HEK293 (cell line): ENCODE results near the gene CCNG1.

Source experiments
- CTCF ChIA-PET: fragments of 350-600 bp; formaldehyde crosslinking; extraction: SDS; loops from one replicate; lab custom pipeline; 2021; ENCODE audit warnings: antibody characterized with exemption; lab: Yijun Ruan, JAX
- POLR2A ChIA-PET: fragments of 300-600 bp; formaldehyde crosslinking; extraction: SDS; loops from one replicate; lab custom pipeline; 2020; ENCODE audit warnings: antibody characterized with exemption, inconsistent platforms; lab: Yijun Ruan, JAX
- H3K27ac ChIP-seq: fragments of 200-500 bp; sonication (Bioruptor generic); 2 replicates; pipeline ENCODE4 v1.5.1; 2014; ENCODE audit warnings: low read depth, low read length, control low read depth, inconsistent platforms; ENCODE audit errors: extremely low read depth
- H3K36me3 ChIP-seq, 2 experiments: fragments of 200-500 bp in 1 of 2; sonication (Bioruptor generic) in 1 of 2; 1 replicate in 1 of 2; 2 replicates in 1 of 2; pipeline ENCODE4 v1.5.1; 2014 to 2017; ENCODE audit warnings: inconsistent platforms in 2 of 2, low read length in 2 of 2; ENCODE audit not compliant: control insufficient read depth in 2 of 2, insufficient read depth in 1 of 2
- H3K4me1 ChIP-seq: fragments of 200-500 bp; sonication (Bioruptor generic); 2 replicates; pipeline ENCODE4 v1.5.1; 2014; ENCODE audit warnings: mild to moderate bottlenecking, low read length, inconsistent platforms; ENCODE audit not compliant: control insufficient read depth, insufficient read depth
- H3K4me3 ChIP-seq: 2 replicates; pipeline ENCODE4 v1.5.1; 2011; ENCODE audit warnings: low read depth, mild to moderate bottlenecking, control low read depth, low read length, moderate library complexity
- H3K9me3 ChIP-seq: fragments of 200-500 bp; sonication (Bioruptor generic); 2 replicates; pipeline ENCODE4 v1.5.1; 2014; ENCODE audit warnings: low read depth, low read length, inconsistent platforms; ENCODE audit not compliant: control insufficient read depth, insufficient read depth
- BCL11B ChIP-seq: fragments of 450-650 bp; formaldehyde crosslinking; IDR thresholded peaks from 2 replicates; pipeline ENCODE4 v1.5.1; 2016; ENCODE audit warnings: low read depth, missing biosample characterization, missing genetic modification characterization
- KLF8 ChIP-seq: fragments of 450-650 bp; formaldehyde crosslinking; IDR thresholded peaks from 2 replicates; pipeline ENCODE4 v1.5.1; 2016; ENCODE audit warnings: missing biosample characterization, missing genetic modification characterization
- REPIN1 ChIP-seq: fragments of 450-650 bp; formaldehyde crosslinking; IDR thresholded peaks from 2 replicates; pipeline ENCODE4 v1.5.1; 2017; ENCODE audit warnings: missing biosample characterization, missing genetic modification characterization, low read depth
- SP7 ChIP-seq: fragments of 450-650 bp; formaldehyde crosslinking; IDR thresholded peaks from 2 replicates; pipeline ENCODE4 v1.5.1; 2016; ENCODE audit warnings: missing biosample characterization, missing genetic modification characterization
- WT1 ChIP-seq: fragments of 450-650 bp; formaldehyde crosslinking; IDR thresholded peaks from 2 replicates; pipeline ENCODE4 v1.5.1; 2016; ENCODE audit warnings: missing biosample characterization, missing genetic modification characterization
- YY1 ChIP-seq: fragments of 450-650 bp; formaldehyde crosslinking; IDR thresholded peaks from 2 replicates; pipeline ENCODE4 v1.5.1; 2018; ENCODE audit warnings: missing biosample characterization, missing genetic modification characterization
- ZFP3 ChIP-seq: fragments of 450-650 bp; formaldehyde crosslinking; IDR thresholded peaks from 2 replicates; pipeline ENCODE4 v1.5.1; 2016; ENCODE audit warnings: low read depth, missing biosample characterization, missing genetic modification characterization
- ZIC2 ChIP-seq: fragments of 450-650 bp; formaldehyde crosslinking; IDR thresholded peaks from 2 replicates; pipeline ENCODE4 v1.5.1; 2016; ENCODE audit warnings: missing biosample characterization, missing genetic modification characterization
- ZNF114 ChIP-seq: fragments of 450-650 bp; formaldehyde crosslinking; IDR thresholded peaks from 2 replicates; pipeline ENCODE4 v1.5.0; 2017; ENCODE audit warnings: missing biosample characterization, missing genetic modification characterization
- ZNF324 ChIP-seq: fragments of 450-650 bp; formaldehyde crosslinking; IDR thresholded peaks from 2 replicates; pipeline ENCODE4 v1.5.1; 2016; ENCODE audit warnings: missing biosample characterization, missing genetic modification characterization
- ZNF621 ChIP-seq: fragments of 450-650 bp; formaldehyde crosslinking; IDR thresholded peaks from 2 replicates; pipeline ENCODE4 v1.5.1; 2017; ENCODE audit warnings: missing biosample characterization, missing genetic modification characterization
- ZNF664 ChIP-seq: fragments of 450-650 bp; formaldehyde crosslinking; IDR thresholded peaks from 2 replicates; pipeline ENCODE4 v1.5.1; 2016; ENCODE audit warnings: missing biosample characterization, missing genetic modification characterization
- TF ChIP-seq, protein P1 (sequence below): fragments of 450-650 bp; formaldehyde crosslinking; IDR thresholded peaks from 2 replicates; pipeline ENCODE4 v1.5.1; 2016; ENCODE audit warnings: missing biosample characterization, missing genetic modification characterization
- TF ChIP-seq, protein P2 (sequence below): fragments of 450-650 bp; IDR thresholded peaks from 2 replicates; pipeline ENCODE4 v1.5.1; 2018; ENCODE audit warnings: missing biosample characterization, mild to moderate bottlenecking, missing genetic modification characterization
- TF ChIP-seq, protein P3 (sequence below): fragments of 450-650 bp; IDR thresholded peaks from 2 replicates; pipeline ENCODE4 v1.5.1; 2018; ENCODE audit warnings: missing biosample characterization, missing genetic modification characterization

CCNG1 gene

DNA sequence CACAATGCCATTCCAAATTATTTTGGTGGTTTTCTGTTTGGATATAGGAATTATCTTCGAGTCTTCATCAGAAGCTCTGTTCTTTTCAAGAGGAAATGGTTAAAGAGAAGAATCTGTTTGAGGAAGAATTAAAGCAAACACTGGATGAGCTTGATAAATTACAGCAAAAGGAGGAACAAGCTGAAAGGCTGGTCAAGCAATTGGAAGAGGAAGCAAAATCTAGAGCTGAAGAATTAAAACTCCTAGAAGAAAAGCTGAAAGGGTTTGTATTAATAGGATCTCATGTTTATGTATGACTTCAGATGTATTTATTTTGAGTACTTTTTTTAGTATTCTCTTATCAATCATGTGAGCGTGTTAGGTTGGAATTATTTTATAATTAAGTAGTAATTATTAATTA is 38.0 kb downstream of the CCNG1 start:
- H3K36me3 ChIP-seq, result peaks cover 81 to 88% of the 10 kb centered on the region in 2 experiments
- ChIA-PET CTCF (interaction anchor here (1.2 to 2.5 kb wide), 3 partner anchors 10 to 43 kb away, joined by 3 to 7 read pairs (median 5); no protein-coding TSS in a partner anchor), POLR2A (interaction anchor here (1.6 kb wide), 1 partner anchor 15 kb away, joined by 4 read pairs; the partner anchor contains the start of genes HMMR and NUDCD2)
- H3K4me1 ChIP-seq, result no peaks in the 10 kb centered on the region
- H3K9me3 ChIP-seq, result no peaks in the 10 kb centered on the region
- no peak overlapping the region for H3K27ac ChIP-seq
- no peak for TF ChIP-seq ZNF621 (tag by site-specific recombination)
- no peak for TF ChIP-seq YY1 (tag by site-specific recombination)
- H3K4me3 ChIP-seq, result no peak overlapping the region

DNA sequence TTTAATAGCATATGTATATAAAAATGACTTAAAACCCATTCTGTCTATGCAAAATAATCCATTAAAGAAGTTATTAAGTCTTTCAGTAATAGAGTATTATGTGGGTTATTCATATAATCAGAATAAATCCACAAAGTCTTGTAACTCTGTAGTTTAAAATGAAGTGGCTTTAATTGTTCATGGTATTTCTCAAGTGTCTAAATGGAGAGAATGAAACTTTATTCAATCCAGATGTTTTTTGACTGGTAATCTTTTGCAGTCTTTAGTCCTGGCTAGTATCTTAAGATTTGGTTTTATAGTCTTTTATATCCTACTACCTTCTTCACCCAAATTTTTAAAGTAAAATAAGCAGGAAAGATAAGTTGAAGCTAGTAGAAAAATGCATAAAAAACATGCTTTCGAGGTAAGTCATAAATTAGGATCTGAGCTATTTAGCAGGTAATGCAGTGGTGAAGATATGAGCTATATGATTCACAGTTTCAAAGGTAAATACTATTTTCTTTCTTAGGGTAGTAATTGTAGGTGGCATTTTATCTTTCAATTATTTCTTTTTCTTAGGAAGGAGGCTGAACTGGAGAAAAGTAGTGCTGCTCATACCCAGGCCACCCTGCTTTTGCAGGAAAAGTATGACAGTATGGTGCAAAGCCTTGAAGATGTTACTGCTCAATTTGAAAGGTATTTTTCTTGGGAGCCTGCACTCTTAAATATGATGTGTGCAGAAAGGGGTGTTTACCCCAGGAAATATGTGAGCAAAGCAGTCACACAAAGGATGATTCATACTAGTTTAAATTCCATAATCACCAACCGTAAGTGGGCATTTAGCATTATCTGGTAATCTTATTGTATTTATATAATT is 41.0 kb downstream of the CCNG1 start:
- H3K27ac ChIP-seq, result no peak overlapping the region
- ChIA-PET POLR2A (interaction anchor here (1.7 kb wide), 1 partner anchor 18 kb away, joined by 6 read pairs; the partner anchor contains the start of genes HMMR and NUDCD2), CTCF (interaction anchor here (0.6 kb wide), 1 partner anchor 418 kb away, joined by 4 read pairs; no protein-coding TSS in a partner anchor)
- no peaks in the 10 kb centered on the region for H3K9me3 ChIP-seq
- no peak overlapping the region for H3K4me3 ChIP-seq
- H3K36me3 ChIP-seq, result peaks cover 59 to 83% of the 10 kb centered on the region in 2 experiments
- TF ChIP-seq ZFP3 (tag by site-specific recombination) (no peak), REPIN1 (tag by site-specific recombination) (no peak), ZIC2 (tag by site-specific recombination) (no peak), WT1 (tag by site-specific recombination) (no peak), ZNF324 (tag by site-specific recombination) (no peak), BCL11B (no peak), ZNF664 (tag by site-specific recombination) (no peak), KLF8 (no peak)
- TF ChIP-seq, protein P1, sequence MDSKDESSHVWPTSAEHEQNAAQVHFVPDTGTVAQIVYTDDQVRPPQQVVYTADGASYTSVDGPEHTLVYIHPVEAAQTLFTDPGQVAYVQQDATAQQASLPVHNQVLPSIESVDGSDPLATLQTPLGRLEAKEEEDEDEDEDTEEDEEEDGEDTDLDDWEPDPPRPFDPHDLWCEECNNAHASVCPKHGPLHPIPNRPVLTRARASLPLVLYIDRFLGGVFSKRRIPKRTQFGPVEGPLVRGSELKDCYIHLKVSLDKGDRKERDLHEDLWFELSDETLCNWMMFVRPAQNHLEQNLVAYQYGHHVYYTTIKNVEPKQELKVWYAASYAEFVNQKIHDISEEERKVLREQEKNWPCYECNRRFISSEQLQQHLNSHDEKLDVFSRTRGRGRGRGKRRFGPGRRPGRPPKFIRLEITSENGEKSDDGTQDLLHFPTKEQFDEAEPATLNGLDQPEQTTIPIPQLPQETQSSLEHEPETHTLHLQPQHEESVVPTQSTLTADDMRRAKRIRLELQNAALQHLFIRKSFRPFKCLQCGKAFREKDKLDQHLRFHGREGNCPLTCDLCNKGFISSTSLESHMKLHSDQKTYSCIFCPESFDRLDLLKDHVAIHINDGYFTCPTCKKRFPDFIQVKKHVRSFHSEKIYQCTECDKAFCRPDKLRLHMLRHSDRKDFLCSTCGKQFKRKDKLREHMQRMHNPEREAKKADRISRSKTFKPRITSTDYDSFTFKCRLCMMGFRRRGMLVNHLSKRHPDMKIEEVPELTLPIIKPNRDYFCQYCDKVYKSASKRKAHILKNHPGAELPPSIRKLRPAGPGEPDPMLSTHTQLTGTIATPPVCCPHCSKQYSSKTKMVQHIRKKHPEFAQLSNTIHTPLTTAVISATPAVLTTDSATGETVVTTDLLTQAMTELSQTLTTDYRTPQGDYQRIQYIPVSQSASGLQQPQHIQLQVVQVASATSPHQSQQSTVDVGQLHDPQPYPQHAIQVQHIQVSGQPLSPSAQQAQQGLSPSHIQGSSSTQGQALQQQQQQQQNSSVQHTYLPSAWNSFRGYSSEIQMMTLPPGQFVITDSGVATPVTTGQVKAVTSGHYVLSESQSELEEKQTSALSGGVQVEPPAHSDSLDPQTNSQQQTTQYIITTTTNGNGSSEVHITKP (tag by site-specific recombination), result 0 out of 2 replicates have a peak, but pooled peaks have one; percentile 15
- H3K4me1 ChIP-seq, result no peaks in the 10 kb centered on the region

DNA sequence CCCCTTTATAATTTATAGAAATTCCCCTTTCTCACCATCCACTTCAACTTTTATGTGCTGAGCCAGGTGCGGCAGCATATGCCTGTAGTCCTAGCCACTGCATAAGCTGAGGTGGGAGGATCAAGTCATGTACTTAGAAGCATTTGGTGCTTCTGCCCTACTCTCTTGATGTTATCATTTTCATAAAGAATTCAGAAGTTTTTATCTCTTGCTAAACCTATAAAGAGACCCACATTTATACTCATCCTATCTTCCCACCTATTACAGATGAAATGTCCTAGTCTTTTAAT is 41.5 kb downstream of the CCNG1 start:
- H3K4me3 ChIP-seq, result no peak overlapping the region
- TF ChIP-seq SP7, result no peak
- TF ChIP-seq, protein P2, sequence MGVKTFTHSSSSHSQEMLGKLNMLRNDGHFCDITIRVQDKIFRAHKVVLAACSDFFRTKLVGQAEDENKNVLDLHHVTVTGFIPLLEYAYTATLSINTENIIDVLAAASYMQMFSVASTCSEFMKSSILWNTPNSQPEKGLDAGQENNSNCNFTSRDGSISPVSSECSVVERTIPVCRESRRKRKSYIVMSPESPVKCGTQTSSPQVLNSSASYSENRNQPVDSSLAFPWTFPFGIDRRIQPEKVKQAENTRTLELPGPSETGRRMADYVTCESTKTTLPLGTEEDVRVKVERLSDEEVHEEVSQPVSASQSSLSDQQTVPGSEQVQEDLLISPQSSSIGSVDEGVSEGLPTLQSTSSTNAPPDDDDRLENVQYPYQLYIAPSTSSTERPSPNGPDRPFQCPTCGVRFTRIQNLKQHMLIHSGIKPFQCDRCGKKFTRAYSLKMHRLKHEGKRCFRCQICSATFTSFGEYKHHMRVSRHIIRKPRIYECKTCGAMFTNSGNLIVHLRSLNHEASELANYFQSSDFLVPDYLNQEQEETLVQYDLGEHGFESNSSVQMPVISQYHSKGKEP, result no peak
- TF ChIP-seq ZNF114 (tag by site-specific recombination), result no peak
- TF ChIP-seq, protein P3, sequence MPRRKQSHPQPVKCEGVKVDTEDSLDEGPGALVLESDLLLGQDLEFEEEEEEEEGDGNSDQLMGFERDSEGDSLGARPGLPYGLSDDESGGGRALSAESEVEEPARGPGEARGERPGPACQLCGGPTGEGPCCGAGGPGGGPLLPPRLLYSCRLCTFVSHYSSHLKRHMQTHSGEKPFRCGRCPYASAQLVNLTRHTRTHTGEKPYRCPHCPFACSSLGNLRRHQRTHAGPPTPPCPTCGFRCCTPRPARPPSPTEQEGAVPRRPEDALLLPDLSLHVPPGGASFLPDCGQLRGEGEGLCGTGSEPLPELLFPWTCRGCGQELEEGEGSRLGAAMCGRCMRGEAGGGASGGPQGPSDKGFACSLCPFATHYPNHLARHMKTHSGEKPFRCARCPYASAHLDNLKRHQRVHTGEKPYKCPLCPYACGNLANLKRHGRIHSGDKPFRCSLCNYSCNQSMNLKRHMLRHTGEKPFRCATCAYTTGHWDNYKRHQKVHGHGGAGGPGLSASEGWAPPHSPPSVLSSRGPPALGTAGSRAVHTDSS (tag by site-specific recombination), result no peak
- TF ChIP-seq, all 188 proteins: peak for 0
- ChIA-PET POLR2A (interaction anchor here (1.5 kb wide), 1 partner anchor 19 kb away, joined by 8 read pairs; the partner anchor contains the start of genes HMMR and NUDCD2), CTCF (interaction anchor here (0.6 kb wide), 1 partner anchor 417 kb away, joined by 4 read pairs; no protein-coding TSS in a partner anchor)
- H3K36me3 ChIP-seq, result peaks cover 59 to 85% of the 10 kb centered on the region in 2 experiments
- no peaks in the 10 kb centered on the region for H3K4me1 ChIP-seq
- H3K27ac ChIP-seq, result no peak overlapping the region
- H3K9me3 ChIP-seq, result no peaks in the 10 kb centered on the region
